ENCODE data around the gene ROBO1. TPM values are rescaled to one million over a fixed set of nuclear protein-coding genes. Genes with fewer than 3 reads are reported as not detected.

The ROBO1 gene
- total RNA-seq, 6 experiments from 2014 or later, result 1.1 to 7.2 (median 4.3) TPM

DNA sequence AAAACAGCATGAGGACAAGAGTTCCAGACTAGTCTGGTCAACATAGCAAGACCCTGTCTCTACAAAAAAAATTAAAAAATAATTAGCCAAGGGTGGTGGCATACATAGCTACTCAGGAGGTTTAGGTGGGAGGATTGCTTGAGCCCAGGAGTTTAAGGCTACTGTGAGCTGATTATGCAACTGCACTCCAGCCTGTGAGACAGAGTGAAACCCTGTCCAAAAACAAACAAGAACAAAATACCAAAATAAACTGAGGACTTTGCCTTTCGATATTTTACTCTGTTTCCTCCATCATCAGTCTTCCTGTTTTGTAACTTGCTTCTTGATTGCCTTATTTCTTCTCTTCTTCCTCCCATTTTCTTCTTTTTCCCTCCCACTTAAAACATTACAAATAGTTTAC lies 504.4 kb downstream of the ROBO1 start:
- 19% methylated on average over 1 of the region's 1 CpG for WGBS (ENCODE audit: insufficient coverage, low coverage, low lambda C conversion rate, missing lambda C conversion rate)
- intact Hi-C loops (cut with DNase I), result no loop called here

DNA sequence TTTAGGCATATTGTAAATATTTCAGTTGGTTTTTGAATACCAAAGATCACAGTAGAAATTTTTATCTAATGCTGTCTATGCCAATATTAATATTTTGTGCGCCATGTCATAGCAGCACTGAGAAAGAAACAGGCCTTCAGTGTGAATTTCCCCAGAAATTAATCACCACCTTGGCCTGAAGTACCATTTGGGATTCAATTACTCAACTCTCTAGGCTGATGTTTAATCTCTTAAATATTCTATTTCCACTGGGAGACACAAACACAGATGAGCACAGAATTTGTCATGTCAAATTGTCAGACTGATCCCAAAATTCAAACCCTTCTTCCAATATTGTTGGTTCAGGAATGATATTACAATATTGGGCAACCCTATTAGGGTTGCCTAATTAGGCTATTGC lies 509.3 kb downstream of the ROBO1 start:
- H3K27ac ChIP-seq, result no peak overlapping the region
- 100% methylated on average over 1 of the region's 1 CpG for WGBS (ENCODE audit: insufficient coverage, low coverage, low lambda C conversion rate, missing lambda C conversion rate)
- no peaks in the 10 kb centered on the region for H3K27me3 ChIP-seq
- no peaks in the 10 kb centered on the region for H3K36me3 ChIP-seq
- no peaks in the 10 kb centered on the region for H3K9me3 ChIP-seq
- DNase-seq (no peak), ATAC-seq (no peak)
- intact Hi-C loops (cut with DNase I), result no loop called here
- no peak overlapping the region for H3K4me3 ChIP-seq
- TF ChIP-seq, protein P1, sequence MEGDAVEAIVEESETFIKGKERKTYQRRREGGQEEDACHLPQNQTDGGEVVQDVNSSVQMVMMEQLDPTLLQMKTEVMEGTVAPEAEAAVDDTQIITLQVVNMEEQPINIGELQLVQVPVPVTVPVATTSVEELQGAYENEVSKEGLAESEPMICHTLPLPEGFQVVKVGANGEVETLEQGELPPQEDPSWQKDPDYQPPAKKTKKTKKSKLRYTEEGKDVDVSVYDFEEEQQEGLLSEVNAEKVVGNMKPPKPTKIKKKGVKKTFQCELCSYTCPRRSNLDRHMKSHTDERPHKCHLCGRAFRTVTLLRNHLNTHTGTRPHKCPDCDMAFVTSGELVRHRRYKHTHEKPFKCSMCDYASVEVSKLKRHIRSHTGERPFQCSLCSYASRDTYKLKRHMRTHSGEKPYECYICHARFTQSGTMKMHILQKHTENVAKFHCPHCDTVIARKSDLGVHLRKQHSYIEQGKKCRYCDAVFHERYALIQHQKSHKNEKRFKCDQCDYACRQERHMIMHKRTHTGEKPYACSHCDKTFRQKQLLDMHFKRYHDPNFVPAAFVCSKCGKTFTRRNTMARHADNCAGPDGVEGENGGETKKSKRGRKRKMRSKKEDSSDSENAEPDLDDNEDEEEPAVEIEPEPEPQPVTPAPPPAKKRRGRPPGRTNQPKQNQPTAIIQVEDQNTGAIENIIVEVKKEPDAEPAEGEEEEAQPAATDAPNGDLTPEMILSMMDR (IDR thresholded peaks at IDR 0.05), result no peak
- TF ChIP-seq POLR2A (IDR thresholded peaks at IDR 0.05), result no peak
- H3K4me1 ChIP-seq, result no peaks in the 10 kb centered on the region

More for the DNA sequence above, 504.4 kb downstream of the ROBO1 start:
- Histone ChIP-seq H3K4me3 (no peak overlapping the region), H3K36me3 (no peaks in the 10 kb centered on the region), H3K4me1 (no peaks in the 10 kb centered on the region), H3K9me3 (no peaks in the 10 kb centered on the region), H3K27me3 (no peaks in the 10 kb centered on the region), H3K27ac (no peak overlapping the region)
- TF ChIP-seq, protein P1 (IDR thresholded peaks at IDR 0.05), result no peak
- TF ChIP-seq POLR2A (IDR thresholded peaks at IDR 0.05), result no peak
- DNase-seq (no peak), ATAC-seq (peak in 2 of 4 donors; percentile 35 to 74)

DNA sequence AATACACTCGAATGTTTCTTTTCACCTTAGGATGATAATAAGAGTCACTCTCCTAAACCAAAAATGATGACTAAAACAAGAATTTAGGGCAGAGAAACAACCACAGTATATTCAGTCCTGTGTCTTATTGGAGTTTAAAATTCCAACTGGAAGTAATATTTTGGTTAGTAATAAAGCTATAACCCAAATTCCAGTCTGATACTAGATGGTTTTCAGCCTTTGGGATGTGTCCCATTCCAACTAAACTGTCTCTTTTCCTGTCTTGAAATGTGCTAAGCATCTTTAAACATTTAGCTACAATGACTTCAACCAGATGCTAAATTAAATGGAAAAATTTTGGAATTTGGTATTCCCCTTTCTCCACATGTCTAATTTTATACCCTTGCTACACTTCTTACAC lies 510.0 kb downstream of the ROBO1 start:
- intact Hi-C loops (cut with DNase I), result no loop called here
- no peaks in the 10 kb centered on the region for H3K27me3 ChIP-seq
- TF ChIP-seq, protein P1 (IDR thresholded peaks at IDR 0.05), result no peak
- TF ChIP-seq POLR2A (IDR thresholded peaks at IDR 0.05), result no peak
- H3K9me3 ChIP-seq, result no peaks in the 10 kb centered on the region
- no peak overlapping the region for H3K27ac ChIP-seq
- DNase-seq, result no peak
- 36% methylated on average over 1 of the region's 1 CpG for WGBS (ENCODE audit: insufficient coverage, low coverage, low lambda C conversion rate, missing lambda C conversion rate)
- H3K36me3 ChIP-seq, result no peaks in the 10 kb centered on the region
- ATAC-seq, result no peak
- no peaks in the 10 kb centered on the region for H3K4me1 ChIP-seq
- no peak overlapping the region for H3K4me3 ChIP-seq

DNA sequence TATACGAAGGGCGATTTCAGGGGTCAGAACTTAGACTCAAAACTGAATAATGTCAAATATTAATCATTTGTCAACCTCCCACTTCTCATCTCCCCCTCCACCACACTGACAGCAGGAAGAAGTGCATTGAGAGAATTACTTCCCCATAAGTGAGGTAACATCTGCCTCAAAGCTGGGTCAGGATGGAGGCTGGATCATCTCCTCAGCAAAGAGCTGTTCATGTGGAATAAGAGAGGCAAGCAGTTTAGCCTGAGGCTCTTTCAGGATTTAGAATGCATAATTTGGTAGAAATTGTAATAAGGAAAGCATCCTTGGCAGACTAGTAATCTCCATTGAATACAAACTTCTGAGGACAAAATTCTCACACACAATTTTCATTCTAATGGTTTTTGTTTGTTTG lies 512.1 kb downstream of the ROBO1 start:
- no peak for TF ChIP-seq POLR2A (IDR thresholded peaks at IDR 0.05)
- TF ChIP-seq, protein P1 (IDR thresholded peaks at IDR 0.05), result no peak
- no peak for DNase-seq
- WGBS (ENCODE audit: insufficient coverage, low coverage, low lambda C conversion rate, missing lambda C conversion rate), result 65% methylated on average over 2 of the region's 2 CpGs
- no peaks in the 10 kb centered on the region for H3K9me3 ChIP-seq
- H3K27ac ChIP-seq, result no peak overlapping the region
- intact Hi-C loops (cut with DNase I), result no loop called here
- no peaks in the 10 kb centered on the region for H3K36me3 ChIP-seq
- no peak overlapping the region for H3K4me3 ChIP-seq
- no peak for ATAC-seq
- H3K4me1 ChIP-seq, result no peaks in the 10 kb centered on the region
- H3K27me3 ChIP-seq, result no peaks in the 10 kb centered on the region

DNA sequence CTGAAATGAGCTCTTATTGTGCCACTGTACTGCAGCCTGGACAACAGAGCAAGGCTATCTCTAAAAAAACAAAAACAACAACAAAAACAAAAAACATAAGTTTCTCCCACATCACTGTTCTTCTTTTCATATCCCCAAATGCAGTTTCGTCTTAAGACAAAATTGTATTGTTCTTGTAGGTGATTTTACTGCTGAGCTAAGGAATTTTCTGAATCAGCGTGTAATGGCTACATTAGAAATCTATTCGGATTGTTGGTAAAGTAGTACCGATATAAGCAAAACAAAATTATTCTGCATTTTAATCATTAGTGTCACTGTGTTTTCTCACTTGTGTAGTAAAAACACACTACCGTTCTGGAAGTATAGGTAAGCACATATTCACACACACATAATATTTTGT lies 512.5 kb downstream of the ROBO1 start:
- H3K27me3 ChIP-seq, result no peaks in the 10 kb centered on the region
- DNase-seq (no peak), ATAC-seq (no peak)
- no peaks in the 10 kb centered on the region for H3K9me3 ChIP-seq
- 75% methylated on average over 5 of the region's 5 CpGs for WGBS (ENCODE audit: insufficient coverage, low coverage, low lambda C conversion rate, missing lambda C conversion rate)
- no peak overlapping the region for H3K27ac ChIP-seq
- no peaks in the 10 kb centered on the region for H3K36me3 ChIP-seq
- no peaks in the 10 kb centered on the region for H3K4me1 ChIP-seq
- TF ChIP-seq POLR2A (IDR thresholded peaks at IDR 0.05), result no peak
- TF ChIP-seq, protein P1 (IDR thresholded peaks at IDR 0.05), result no peak
- no peak overlapping the region for H3K4me3 ChIP-seq
- intact Hi-C loops (cut with DNase I), result no loop called here

Measured in right lobe of liver (tissue), 6 donors.